ENCODE measurements around the gene MTERF4.

DNA sequence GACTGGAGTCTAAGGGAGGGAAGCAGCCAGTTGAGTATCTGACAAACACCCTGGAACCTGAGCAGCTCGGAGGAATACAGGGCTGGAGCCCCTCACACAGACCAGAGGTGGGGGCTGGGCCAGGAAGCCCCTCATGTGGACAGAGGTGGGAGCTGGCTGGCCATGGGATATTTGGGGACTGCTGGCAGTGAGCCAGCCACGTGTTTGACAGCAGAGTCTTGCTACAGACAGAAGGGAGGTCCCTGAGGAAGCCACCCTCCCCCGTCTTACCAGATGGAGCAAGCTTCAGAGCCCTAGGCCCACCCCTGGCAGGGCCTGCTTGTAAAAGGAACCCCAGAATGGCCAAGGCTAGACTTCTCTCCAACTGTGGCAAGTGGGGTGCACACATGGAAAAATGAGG is 3.6 kb upstream of the MTERF4 start:
- TF ChIP-seq, protein P1, sequence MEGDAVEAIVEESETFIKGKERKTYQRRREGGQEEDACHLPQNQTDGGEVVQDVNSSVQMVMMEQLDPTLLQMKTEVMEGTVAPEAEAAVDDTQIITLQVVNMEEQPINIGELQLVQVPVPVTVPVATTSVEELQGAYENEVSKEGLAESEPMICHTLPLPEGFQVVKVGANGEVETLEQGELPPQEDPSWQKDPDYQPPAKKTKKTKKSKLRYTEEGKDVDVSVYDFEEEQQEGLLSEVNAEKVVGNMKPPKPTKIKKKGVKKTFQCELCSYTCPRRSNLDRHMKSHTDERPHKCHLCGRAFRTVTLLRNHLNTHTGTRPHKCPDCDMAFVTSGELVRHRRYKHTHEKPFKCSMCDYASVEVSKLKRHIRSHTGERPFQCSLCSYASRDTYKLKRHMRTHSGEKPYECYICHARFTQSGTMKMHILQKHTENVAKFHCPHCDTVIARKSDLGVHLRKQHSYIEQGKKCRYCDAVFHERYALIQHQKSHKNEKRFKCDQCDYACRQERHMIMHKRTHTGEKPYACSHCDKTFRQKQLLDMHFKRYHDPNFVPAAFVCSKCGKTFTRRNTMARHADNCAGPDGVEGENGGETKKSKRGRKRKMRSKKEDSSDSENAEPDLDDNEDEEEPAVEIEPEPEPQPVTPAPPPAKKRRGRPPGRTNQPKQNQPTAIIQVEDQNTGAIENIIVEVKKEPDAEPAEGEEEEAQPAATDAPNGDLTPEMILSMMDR (IDR thresholded peaks at IDR 0.05), result no peak
- TF ChIP-seq POLR2A (IDR thresholded peaks at IDR 0.05), result no peak

All from uterus (tissue), 2 donors.